Activated CD8-positive, alpha-beta memory T cell treated with anti-CD3 and anti-CD28 coated beads for 1 hour (primary cell): ENCODE results near the gene KCNH2.
"Not testable (repeated sequence)": the region's sequence is repeated elsewhere in the genome, so short reads cannot be mapped to it uniquely, and the experiment has no call there.

ENCODE experiments used
- DNase-seq, 2 donors: peaks; one replicate each; pipeline ENCODE4 v3.0.0-alpha.2; 2020; ENCODE audit warnings: low read depth in 1 of 2; ENCODE audit errors: extremely low read depth in 1 of 2

KCNH2 gene

DNA sequence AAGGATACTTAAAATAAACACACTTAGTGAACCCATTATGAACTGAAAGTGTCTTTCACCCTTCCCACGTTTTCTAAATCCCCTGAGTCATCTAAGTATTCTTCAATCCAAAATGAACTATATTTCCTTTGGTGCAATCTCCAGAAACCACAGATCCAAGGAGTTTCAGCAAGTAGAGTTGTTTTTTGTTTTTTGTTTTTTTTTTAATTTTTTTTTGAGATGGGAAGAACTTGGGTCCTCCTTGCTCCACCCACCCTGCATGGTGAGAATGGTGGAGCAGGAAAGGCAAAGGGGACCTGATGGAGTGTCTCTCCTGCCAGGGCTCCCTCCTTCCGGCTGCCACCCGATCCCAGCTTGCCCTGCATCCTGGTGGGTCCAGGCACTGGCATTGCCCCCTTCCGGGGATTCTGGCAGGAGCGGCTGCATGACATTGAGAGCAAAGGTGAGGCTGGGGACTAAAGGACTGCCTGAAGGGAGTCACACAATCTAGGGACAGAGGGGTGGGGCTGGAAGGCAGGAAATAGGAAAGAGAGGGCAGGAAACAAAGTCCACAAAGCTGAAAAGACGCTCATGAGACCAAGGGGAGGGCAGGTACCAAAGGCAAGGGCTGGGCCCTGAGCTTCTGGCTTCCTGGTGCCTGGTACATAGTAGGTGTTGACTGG lies 34.0 kb upstream of the KCNH2 start:
- DNase-seq = no peak

DNA sequence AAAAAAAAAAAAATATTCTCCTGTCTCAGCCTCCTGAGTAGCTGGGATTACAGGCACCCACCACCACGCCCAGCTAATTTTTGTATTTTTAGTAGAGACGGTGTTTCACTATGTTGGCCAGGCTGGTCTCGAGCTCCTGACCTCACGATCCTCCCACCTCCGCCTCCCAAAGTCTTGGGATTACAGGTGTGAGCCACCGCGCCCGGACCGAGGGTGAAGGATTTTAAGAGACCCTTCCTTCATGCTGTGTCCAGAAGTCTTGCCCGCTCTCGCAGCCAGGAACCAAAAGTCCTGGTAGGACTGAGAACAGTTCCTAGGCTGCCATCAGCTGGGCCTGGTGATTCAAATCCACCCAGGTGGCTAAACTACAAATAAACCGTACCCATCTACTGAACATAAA lies 33.5 kb upstream of the KCNH2 start:
- not testable (repeated sequence) for DNase-seq

DNA sequence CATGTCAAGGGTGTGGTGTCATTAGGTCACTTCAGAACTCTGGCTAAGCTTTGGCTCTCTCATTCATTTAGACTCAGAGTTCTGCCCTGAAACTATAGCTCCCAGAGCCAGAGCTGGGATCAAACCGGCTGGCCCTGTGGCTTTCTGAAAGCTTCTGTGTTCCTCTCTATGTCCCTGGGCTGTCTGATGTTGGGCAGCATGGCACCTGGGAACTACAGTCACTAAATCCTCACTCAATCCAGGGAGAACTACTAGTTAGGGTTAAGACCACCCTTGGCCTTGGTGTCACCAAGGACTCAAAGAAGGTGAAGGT lies 32.9 kb upstream of the KCNH2 start:
- DNase-seq = no peak

DNA sequence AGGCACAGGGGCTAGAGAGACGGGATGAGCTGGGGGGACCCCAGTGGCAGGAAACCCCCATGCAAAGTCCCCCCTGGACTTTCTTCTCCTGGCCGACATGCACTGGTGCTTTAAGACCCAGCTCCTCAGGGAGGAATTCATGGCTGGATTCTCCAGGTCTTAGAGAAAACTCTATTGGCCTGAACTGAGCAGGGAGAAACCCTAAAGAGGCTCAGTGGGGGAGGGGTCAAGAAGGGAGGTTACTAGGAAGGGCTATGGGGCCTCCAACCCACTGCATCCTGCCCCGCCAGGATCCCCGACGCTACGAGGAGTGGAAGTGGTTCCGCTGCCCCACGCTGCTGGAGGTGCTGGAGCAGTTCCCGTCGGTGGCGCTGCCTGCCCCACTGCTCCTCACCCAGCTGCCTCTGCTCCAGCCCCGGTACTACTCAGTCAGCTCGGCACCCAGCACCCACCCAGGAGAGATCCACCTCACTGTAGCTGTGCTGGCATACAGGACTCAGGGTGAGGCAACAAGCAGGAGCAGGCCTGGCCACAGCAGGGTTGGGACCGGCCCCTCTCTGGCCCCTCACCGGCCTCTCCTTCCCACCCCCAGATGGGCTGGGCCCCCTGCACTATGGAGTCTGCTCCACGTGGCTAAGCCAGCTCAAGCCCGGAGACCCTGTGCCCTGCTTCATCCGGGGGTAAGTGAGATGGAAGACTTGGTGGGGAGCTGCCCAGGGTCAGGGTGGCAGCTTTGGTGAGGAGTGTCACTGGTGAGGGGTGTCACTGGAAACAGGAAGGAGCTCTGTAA lies 32.4 kb upstream of the KCNH2 start:
- no peak for DNase-seq

DNA sequence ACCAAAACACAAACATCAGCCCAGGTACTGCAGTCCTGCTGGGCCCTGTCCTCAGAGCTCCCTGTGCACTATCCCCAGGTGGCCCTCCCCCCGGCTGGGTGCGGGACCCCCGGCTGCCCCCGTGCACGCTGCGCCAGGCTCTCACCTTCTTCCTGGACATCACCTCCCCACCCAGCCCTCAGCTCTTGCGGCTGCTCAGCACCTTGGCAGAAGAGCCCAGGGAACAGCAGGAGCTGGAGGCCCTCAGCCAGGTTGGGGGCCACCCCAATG lies 31.9 kb upstream of the KCNH2 start:
- no peak for DNase-seq

DNA sequence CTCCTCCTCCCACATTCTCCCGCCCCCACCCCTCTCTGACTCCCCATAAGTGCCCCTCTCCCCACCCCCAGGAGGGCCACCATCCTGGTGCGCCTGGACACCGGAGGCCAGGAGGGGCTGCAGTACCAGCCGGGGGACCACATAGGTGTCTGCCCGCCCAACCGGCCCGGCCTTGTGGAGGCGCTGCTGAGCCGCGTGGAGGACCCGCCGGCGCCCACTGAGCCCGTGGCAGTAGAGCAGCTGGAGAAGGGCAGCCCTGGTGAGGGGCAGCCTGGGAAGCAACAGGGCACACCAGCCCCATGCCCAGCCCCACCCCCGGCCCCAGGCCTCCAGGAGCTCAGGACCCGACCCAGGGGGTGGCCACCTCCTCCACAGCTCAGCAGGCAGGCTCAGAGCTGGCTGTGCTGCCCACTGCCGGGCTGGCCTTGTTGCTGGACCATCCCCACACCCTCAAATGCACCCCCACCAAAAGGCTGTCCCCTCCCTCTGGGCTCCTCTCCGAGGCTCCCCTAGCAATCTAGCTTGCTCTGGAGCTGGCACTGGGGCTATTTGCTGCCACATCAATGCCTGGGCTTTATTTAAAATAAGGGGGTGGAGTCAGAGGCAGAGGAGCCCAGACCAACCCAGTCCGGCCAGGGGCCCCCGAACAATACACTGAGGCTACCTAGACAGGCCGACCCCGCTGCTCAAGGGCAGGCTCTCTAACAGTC lies 31.4 kb upstream of the KCNH2 start:
- no peak for DNase-seq

DNA sequence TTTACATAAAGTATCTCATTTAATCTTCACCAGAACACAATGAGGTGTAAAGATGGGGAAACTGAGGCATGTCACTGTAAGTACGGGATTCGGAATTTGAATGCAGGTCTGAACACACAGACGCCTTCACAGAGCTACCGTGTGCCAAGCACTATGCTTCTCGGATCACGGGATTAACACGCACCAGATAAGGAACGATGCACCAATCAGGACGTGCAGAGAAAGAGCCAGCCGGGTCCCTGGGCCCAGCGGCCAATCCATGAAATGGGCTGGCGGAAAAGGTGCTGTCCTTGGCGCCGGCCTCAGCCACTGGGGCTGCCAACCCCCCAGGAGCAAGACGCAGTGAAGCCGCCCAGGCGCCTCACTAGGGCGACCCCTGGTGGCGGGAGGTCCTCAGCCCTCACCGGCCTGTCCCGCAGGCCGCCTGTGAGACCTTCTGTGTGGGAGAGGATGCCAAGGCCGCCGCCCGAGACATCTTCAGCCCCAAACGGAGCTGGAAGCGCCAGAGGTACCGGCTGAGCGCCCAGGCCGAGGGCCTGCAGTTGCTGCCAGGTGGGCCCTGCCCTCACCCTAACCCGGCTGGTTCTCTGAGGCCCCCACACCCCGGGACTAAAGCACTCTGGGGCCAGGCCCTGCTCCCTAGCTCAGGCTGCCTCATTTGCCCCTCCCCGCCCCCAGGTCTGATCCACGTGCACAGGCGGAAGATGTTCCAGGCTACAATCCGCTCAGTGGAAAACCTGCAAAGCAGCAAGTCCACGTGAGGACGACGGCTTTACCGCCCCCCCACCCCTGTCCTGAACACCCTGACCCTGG lies 30.6 kb upstream of the KCNH2 start:
- peak in 1 of 2 donors; percentile 70 for DNase-seq

DNA sequence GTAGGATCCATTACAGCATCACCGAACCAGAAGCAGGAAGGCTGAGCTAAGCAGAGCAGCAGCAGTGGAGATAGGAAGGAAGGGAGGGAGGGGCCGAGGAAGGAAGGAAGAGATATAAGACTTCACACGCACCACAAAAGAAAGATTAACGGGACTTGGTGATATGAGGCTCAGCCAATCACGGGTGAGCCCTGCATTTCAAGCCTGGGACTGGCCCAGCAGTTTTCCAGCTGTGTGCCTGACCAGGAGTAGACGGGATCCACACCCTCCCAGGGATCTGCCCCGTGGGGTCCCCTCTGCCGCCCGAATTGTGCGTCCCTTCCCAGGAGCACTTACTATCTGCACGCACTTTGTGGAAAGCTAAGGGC lies 30.0 kb upstream of the KCNH2 start:
- DNase-seq = no peak

DNA sequence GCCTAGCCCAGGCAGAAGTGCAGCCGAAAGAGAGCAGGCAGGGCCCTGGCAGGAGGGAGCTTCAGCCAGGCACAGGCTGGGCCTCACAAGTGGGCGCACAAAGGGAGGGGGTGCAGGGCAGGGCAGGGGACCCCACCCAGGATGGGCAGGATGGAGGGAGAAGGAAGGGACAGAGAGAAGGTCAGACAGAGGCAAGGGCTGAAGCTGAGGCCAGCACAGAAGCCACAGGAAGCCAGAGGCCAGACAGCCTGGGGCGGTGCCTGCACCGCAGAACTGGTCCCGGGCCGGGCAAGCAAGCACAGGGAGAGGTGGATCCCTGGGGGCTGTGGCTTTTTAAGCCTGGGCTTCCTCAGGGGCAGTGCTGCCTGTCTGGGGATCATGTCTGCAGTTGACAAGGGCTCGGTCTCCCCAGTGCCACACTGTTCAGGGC lies 29.4 kb upstream of the KCNH2 start:
- no peak for DNase-seq

DNA sequence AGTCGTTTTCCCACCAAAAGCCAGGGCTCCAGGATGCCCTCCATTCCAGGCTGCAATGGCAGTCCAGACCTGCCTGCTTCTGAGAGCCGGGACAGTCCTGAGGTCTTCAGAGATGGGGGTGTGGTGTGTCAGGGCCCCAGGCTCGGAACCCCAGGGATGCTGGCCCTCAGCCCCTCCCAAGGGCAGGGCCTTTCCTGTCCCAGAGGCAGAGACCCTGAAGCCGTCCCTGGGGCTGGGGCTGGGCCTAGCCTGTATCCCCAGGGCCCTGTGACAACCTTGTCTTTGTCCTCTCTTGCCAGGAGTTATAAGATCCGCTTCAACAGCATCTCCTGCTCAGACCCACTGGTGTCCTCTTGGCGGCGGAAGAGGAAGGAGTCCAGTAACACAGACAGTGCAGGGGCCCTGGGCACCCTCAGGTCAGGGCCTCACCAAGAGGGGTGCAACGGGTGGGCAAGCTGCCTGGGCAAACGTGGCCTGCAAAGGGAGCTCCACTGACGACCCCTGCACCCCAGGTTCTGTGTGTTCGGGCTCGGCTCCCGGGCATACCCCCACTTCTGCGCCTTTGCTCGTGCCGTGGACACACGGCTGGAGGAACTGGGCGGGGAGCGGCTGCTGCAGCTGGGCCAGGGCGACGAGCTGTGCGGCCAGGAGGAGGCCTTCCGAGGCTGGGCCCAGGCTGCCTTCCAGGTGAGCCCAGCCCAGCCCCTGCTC lies 28.6 kb upstream of the KCNH2 start:
- no peak for DNase-seq

DNA sequence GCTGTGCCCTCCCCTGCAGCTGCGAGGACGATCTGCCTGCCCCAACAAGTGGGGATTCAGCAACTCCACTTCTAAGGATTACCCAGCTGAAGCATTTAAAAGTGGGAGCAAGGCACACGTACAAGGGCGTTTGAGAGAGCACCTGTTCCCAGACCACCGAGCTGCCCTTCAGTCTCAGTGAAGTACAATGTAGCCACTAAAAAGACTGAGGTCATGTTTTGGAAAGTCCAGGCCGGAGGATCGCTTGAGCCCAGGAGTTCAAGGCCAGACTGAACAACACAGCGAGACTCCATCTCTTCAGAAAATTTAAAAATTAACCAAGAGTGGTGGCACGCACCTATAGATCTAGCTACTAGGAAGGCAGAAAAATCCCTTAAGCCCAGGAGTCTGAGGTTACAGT lies 27.4 kb upstream of the KCNH2 start:
- DNase-seq = no peak

DNA sequence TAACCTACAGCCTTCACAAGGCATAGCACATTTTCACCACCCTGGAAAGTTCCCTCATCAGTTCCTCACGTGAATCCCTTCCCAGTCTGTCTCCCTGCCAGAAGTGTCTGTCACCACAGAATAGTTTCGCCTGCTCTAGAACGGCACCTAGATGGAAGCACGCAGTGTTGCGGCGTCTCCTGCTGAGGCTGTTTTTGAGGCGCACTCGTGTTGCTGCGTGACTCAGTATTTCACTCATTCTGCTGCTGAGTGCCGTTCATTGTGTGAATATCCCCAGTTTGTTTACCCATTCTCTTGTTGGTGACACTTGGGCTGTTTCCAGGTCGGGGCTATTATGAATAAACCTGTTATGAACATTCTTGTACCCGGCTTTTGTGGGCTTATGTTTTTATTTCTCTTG lies 25.5 kb upstream of the KCNH2 start:
- no peak for DNase-seq

DNA sequence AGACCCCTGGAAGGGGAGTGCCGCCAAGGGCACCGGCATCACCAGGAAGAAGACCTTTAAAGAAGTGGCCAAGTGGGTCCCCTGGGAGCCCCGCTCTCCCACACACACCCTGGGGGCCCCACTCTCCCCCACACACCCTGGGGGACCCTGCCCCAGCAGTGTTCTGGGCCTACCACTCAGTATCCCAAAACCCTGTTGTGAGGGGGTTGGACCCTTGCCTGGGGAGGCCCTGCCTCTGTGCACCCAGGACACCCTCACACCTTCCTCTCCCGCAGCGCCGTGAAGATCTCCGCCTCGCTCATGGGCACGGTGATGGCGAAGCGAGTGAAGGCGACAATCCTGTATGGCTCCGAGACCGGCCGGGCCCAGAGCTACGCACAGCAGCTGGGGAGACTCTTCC lies 23.4 kb upstream of the KCNH2 start:
- no peak for DNase-seq

DNA sequence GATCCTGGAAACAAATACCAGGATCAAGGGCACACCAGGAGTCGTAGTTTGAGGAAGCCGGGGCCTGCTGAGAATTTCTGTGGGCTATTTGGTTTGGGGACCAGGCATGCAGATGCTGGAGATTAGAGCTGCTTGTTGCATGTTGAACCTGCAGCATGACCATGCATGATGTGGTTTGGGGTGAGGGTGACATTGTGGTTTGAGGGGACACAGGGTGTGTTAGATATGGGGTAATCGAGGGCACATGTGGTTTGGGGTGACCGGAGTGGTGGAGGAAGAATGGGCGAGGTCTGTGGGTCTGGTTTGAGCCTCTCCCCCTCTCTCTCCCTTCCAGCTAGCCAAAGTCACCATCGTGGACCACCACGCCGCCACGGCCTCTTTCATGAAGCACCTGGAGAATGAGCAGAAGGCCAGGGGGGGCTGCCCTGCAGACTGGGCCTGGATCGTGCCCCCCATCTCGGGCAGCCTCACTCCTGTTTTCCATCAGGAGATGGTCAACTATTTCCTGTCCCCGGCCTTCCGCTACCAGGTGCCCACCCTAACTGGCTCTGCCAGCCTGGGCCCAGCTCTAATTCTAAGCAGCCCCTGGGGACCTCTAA lies 22.9 kb upstream of the KCNH2 start:
- no peak for DNase-seq

DNA sequence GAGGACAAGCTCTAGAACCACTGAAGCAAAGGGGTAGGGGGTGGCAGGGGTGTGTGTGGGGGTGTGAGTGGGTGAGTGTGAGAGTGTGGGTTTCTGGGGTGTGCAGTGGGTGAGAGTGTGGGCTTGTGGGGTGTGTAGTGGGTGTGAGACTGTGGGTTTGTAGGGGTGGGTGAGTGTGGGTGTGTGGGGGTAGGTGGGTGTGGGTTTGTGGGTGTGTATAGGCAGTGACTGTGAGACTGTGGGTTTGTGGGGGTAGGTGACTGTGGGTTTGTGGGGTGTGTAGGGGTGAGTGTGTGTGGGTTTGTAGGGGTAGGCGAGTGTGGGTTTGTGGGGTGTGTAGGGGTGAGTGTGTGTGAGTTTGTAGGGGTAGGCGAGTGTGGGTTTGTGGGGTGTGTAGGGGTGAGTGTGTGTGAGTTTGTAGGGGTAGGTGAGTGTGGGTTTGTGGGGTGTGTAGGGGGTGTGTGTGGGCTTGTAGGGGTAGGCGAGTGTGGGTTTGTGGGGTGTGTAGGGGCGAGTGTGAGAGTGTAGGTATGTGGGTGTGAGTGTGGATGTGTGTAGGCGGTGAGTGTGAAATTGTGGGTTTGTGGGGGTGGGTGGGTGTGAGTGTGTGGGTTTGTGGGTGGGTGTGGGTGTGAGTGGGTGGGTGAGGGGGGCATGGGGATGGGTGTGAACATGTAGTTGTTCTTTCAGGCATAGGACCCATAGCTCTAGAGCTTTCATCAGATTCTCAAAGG lies 21.5 kb upstream of the KCNH2 start:
- DNase-seq = no peak

DNA sequence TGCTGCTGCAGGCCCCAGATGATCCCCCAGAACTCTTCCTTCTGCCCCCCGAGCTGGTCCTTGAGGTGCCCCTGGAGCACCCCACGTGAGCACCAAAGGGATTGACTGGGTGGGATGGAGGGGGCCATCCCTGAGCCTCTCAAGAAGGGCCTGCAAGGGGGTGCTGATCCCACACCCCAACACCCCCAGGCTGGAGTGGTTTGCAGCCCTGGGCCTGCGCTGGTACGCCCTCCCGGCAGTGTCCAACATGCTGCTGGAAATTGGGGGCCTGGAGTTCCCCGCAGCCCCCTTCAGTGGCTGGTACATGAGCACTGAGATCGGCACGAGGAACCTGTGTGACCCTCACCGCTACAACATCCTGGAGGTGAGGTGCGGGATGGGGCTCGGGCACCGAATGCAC lies 20.9 kb upstream of the KCNH2 start:
- DNase-seq = no peak

DNA sequence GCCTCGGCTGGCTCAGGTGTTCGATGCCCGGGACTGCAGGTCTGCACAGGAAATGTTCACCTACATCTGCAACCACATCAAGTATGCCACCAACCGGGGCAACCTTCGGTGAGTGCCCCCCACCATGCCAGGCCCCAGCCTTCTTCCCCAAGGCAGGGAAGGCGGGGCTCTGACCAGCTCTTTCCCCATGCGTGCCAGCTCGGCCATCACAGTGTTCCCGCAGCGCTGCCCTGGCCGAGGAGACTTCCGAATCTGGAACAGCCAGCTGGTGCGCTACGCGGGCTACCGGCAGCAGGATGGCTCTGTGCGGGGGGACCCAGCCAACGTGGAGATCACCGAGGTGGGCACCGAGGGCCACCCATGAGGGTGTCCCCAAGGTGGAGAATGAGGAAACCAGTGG lies 20.2 kb upstream of the KCNH2 start:
- DNase-seq = no peak

DNA sequence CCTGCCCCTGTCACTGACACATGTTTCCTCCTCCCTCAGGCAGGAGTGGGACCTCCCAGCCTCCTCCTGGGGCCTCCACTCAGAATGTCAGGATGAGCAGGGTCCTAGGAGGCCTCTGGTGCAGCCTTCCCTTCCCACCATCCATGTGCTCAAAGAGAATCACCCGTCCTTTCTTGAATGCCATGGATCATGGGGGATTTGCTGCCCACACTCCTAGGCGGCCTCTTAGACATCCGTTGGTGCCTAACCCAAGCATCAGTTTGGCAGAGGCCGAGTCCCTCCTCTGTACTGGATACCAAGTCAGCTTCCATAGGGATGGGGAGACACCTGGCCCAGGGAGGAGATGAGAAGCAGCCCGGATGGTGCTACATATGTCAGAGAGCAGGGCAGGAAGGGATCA lies 19.7 kb upstream of the KCNH2 start:
- DNase-seq = no peak

DNA sequence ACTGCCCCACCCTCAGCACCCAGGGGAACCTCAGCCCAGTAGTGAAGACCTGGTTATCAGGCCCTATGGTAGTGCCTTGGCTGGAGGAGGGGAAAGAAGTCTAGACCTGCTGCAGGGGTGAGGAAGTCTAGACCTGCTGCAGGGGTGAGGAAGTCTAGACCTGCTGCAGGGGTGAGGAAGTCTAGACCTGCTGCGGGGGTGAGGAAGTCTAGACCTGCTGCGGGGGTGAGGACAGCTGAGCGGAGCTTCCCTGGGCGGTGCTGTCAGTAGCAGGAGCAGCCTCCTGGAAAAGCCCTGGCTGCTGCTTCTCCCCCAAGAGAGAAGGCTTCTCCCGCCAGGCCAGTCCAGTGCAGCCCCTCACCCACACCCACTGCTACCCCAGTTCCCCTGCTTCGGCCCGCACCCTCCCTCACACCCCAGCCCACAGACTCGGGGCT lies 19.0 kb upstream of the KCNH2 start:
- DNase-seq = no peak
